Mesothelial cell of epicardium (in vitro differentiated cells): ENCODE results near the gene CD151. TPM values are rescaled to one million over a fixed set of nuclear protein-coding genes. Genes with fewer than 3 reads are reported as not detected.
A peak's percentile ranks its signal among the peaks of the same experiment; 100 is the strongest.

Source experiments
- DNase-seq, 2 experiments: peaks; one replicate each; pipeline ENCODE4 v3.0.0; 2021; ENCODE audit warnings: low spot score in 2 of 2; ENCODE audit not compliant: unreplicated experiment in 2 of 2
- H3K27ac Mint-ChIP-seq: 2 replicates; pipeline ENCODE4 v1.8.0; 2021; ENCODE audit warnings: mixed read lengths
- H3K27me3 Mint-ChIP-seq: 2 replicates; pipeline ENCODE4 v1.8.0; 2021; ENCODE audit warnings: low read depth, mixed read lengths
- H3K36me3 Mint-ChIP-seq: 2 replicates; pipeline ENCODE4 v1.8.0; 2021; ENCODE audit warnings: mixed read lengths
- H3K4me1 Mint-ChIP-seq: 2 replicates; pipeline ENCODE4 v1.8.0; 2021; ENCODE audit warnings: mixed read lengths
- H3K4me3 Mint-ChIP-seq: 2 replicates; pipeline ENCODE4 v1.8.0; 2021; ENCODE audit warnings: mild to moderate bottlenecking, moderate library complexity, mixed read lengths
- H3K9me3 Mint-ChIP-seq: 2 replicates; pipeline ENCODE4 v1.8.0; 2021; ENCODE audit warnings: mixed read lengths
- total RNA-seq: library from RNA; stranded (reverse); gene quantifications from 3 replicates; pipeline ENCODE4 v1.2.1, GENCODE V29; 2021
- TF ChIP-seq, protein P1 (sequence below): fragments of 200-600 bp; sonication (generic); IDR thresholded peaks from one replicate; pipeline ENCODE4 v1.5.0; 2021; ENCODE audit warnings: antibody characterized with exemption; ENCODE audit not compliant: unreplicated experiment

Gene CD151
- total RNA-seq, 1 donor from 2014 or later: 125 TPM

DNA sequence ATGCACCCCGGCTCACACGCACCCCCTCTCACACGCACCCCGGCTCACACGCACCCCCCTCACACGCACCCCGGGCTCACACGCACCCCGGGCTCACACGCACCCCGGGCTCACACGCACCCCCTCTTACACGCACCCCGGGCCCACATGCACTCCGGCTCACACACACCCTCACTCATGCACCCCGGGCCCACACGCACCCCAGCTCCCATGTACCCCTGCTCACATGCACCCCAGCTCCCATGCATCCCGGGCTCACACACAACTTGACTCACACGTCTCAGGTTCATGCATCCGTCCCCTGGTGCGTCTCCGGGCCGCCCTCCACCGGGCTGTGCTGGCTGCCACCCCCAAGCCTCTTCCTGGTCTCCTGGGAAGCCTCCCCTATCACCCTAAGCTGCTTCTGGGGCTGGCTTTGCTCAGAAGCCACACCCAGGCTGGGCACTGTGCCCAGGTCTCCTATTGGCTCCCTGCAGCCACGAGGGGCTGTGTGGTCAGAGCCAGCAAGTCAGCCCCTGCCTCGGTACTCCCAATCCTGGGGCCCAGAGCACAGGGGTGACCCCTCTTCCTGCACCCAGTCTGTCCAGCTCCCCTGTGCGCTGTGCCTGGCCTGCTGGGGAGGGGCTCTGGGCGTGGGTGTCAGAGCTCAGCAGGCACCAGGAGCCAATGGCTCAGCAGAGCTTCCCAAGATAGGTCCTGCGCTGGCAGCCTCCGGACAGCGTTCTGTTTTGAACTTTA, 26.8 kb downstream of the CD151 start:
- peak overlapping the region; percentile 75 for H3K27ac Mint-ChIP-seq
- no peaks in the 10 kb centered on the region for H3K36me3 Mint-ChIP-seq
- DNase-seq: peak; percentile 62 to 78
- TF ChIP-seq, protein P1, sequence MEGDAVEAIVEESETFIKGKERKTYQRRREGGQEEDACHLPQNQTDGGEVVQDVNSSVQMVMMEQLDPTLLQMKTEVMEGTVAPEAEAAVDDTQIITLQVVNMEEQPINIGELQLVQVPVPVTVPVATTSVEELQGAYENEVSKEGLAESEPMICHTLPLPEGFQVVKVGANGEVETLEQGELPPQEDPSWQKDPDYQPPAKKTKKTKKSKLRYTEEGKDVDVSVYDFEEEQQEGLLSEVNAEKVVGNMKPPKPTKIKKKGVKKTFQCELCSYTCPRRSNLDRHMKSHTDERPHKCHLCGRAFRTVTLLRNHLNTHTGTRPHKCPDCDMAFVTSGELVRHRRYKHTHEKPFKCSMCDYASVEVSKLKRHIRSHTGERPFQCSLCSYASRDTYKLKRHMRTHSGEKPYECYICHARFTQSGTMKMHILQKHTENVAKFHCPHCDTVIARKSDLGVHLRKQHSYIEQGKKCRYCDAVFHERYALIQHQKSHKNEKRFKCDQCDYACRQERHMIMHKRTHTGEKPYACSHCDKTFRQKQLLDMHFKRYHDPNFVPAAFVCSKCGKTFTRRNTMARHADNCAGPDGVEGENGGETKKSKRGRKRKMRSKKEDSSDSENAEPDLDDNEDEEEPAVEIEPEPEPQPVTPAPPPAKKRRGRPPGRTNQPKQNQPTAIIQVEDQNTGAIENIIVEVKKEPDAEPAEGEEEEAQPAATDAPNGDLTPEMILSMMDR: no peak
- H3K4me1 Mint-ChIP-seq: peaks cover 34% of the 10 kb centered on the region
- H3K9me3 Mint-ChIP-seq: no peaks in the 10 kb centered on the region
- H3K4me3 Mint-ChIP-seq: peak overlapping the region; percentile 66
- H3K27me3 Mint-ChIP-seq: no peaks in the 10 kb centered on the region

DNA sequence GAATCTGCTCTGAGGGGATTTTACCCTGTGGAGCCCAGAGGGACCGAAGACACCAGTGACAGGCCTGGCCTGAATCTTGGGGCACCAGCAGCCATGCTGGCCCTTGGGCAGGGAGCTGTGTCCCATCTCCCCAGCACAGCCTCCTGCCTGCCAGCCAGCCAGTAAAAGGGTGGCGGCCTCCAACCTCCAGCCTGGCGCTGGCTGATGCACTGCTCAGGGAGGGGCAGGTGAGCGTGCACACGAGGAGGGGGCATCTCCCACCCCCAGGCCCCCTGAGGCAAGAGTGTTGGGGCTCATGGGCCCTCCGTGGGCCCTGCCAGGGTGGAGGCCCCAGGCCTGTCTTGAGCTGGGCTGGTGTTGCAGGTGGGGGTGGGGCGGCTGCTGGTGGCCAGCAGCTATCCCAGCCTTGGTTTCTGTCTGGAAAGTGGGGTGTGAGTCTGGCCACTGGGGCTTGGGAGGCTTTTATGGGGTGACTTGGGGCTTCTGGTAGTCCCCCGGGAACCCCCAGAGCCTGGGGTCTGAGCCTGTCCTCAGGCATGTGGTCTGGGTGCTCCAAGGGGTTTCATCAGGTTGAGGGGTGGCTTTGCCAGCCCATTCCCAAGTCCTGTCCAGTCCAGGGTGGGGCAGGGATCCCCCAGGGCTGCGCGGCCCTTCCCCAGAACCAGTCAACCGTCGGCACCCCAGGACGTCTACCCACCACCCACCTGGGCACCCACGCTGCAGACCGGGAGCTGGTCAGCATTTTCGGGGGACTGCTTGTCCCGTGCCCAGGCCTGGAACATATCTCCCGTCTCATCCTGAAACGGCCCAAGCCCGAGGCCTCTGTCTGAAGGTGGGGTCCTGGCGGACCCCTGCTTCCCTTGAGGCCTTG, 27.7 kb downstream of the CD151 start:
- TF ChIP-seq, protein P1: no peak
- Mint-ChIP-seq H3K4me1 (peaks cover 34% of the 10 kb centered on the region), H3K4me3 (no peak overlapping the region), H3K27ac (no peak overlapping the region), H3K27me3 (no peaks in the 10 kb centered on the region), H3K9me3 (no peaks in the 10 kb centered on the region), H3K36me3 (no peaks in the 10 kb centered on the region)
- no peak for DNase-seq

DNA sequence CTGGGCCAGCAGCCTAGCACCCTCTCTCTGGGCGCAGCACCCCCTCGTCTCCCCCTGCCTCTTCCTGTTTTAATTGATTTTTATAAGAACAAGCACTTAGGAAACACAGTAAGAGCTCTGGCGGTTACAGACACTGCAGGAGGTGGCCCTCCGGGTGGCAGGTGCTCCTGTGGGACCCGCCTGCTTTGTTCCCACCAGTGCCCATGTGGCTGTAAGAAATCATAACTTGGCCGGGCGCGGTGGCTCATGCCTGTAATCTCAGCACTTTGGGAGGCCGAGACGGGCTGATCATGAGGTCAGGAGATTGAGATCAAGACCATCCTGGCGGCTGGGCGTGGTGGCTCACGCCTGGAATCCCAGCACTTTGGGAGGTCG, 28.3 kb downstream of the CD151 start:
- Mint-ChIP-seq H3K27ac (no peak overlapping the region), H3K36me3 (no peaks in the 10 kb centered on the region), H3K9me3 (no peaks in the 10 kb centered on the region), H3K4me1 (peaks cover 33% of the 10 kb centered on the region), H3K27me3 (no peaks in the 10 kb centered on the region), H3K4me3 (no peak overlapping the region)
- no peak for DNase-seq
- TF ChIP-seq, protein P1: no peak

DNA sequence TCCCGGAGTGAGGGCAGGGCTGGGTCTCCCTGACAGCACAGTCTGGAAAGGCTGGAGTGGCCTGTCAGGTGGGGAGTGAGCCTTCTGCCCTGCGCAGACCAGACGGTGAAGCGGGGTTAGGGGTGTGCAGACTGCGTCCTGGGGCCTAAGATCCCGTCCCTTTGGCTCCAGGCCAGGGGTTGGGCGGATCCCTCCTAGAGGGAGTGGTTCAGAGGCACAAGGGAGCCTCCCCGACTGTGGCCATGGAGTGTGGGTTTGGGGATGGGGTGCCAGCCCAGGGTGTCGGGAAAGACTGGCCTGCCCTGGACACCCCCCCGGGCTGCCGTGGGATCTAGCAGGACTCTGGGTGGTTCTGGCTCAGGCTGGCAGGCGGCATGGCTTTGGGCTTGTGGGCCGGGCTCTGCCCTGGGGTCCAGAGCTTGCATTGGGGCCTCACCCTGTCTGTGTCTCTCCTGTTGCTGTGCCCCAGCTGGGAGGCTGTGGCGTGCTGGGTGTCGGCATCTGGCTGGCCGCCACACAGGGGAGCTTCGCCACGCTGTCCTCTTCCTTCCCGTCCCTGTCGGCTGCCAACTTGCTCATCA, 29.4 kb downstream of the CD151 start:
- TF ChIP-seq, protein P1: no peak
- H3K36me3 Mint-ChIP-seq: no peaks in the 10 kb centered on the region
- no peaks in the 10 kb centered on the region for H3K27me3 Mint-ChIP-seq
- H3K27ac Mint-ChIP-seq: peak overlapping the region; percentile 34
- H3K4me3 Mint-ChIP-seq: no peak overlapping the region
- no peaks in the 10 kb centered on the region for H3K9me3 Mint-ChIP-seq
- peaks cover 26% of the 10 kb centered on the region for H3K4me1 Mint-ChIP-seq
- no peak for DNase-seq

DNA sequence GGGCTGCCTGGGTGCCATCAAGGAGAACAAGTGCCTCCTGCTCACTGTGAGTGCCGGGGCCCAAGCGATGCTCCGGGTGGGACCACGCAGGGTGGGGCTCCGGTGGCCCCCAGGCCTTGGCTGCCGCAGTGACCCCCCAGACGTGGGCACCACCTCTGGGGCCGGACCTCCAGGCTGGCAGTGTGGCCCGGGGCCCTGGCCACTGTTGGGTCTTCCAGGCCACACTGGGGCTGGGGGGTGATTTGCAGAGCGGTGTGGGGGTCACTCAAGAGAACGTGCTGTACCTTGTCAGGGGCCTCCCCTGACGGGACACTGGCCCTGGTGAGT, 29.9 kb downstream of the CD151 start:
- no peak overlapping the region for H3K27ac Mint-ChIP-seq

More for the DNA sequence above, 29.9 kb downstream of the CD151 start:
- Mint-ChIP-seq H3K36me3 (no peaks in the 10 kb centered on the region), H3K4me3 (no peak overlapping the region), H3K9me3 (no peaks in the 10 kb centered on the region), H3K4me1 (peaks cover 26% of the 10 kb centered on the region), H3K27me3 (no peaks in the 10 kb centered on the region)
- no peak for DNase-seq
- TF ChIP-seq, protein P1: no peak
